Measurements from ENCODE around the gene TSPAN3. TPM values are rescaled to one million over a fixed set of nuclear protein-coding genes. Genes with fewer than 3 reads are reported as not detected.

TSPAN3 gene
- total and polyA plus RNA-seq, 8 donors, result 319 to 645 (median 360) TPM

DNA sequence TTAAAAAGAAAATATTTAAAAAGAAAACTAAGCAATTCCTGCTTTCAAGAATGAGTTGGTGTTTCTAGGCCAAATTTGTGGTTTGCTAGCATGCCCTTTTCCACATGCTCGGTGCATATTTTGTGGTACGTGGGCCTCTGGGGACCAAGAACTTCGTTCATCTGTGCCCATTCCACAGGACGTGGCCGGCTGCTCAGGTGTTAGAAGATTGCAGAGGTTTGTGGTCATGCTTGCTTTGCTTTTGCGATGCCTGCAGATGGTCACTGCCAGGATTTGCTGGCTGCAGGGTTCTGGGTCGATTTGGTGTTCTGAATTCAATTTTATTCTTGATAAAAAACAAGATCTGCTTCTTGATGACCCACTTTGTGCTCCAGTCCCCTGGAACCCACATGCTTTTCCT lies 68.5 kb downstream of the TSPAN3 start:
- no peak for ATAC-seq
- H3K27ac ChIP-seq, result peak overlapping the region; percentile 39 to 92
- peaks cover 5 to 68% of the 10 kb centered on the region in 2 donors for H3K4me1 ChIP-seq
- H3K9me3 ChIP-seq, result no peaks in the 10 kb centered on the region
- intact Hi-C loops (cut with DNase I), result no loop called here
- no peak for DNase-seq
- no peak overlapping the region for H3K4me3 ChIP-seq
- no peaks in the 10 kb centered on the region for H3K27me3 ChIP-seq
- TF ChIP-seq, protein P1, sequence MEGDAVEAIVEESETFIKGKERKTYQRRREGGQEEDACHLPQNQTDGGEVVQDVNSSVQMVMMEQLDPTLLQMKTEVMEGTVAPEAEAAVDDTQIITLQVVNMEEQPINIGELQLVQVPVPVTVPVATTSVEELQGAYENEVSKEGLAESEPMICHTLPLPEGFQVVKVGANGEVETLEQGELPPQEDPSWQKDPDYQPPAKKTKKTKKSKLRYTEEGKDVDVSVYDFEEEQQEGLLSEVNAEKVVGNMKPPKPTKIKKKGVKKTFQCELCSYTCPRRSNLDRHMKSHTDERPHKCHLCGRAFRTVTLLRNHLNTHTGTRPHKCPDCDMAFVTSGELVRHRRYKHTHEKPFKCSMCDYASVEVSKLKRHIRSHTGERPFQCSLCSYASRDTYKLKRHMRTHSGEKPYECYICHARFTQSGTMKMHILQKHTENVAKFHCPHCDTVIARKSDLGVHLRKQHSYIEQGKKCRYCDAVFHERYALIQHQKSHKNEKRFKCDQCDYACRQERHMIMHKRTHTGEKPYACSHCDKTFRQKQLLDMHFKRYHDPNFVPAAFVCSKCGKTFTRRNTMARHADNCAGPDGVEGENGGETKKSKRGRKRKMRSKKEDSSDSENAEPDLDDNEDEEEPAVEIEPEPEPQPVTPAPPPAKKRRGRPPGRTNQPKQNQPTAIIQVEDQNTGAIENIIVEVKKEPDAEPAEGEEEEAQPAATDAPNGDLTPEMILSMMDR (IDR thresholded peaks at IDR 0.05), result no peak
- H3K36me3 ChIP-seq, result peaks cover 0 to 4% of the 10 kb centered on the region in 2 donors

DNA sequence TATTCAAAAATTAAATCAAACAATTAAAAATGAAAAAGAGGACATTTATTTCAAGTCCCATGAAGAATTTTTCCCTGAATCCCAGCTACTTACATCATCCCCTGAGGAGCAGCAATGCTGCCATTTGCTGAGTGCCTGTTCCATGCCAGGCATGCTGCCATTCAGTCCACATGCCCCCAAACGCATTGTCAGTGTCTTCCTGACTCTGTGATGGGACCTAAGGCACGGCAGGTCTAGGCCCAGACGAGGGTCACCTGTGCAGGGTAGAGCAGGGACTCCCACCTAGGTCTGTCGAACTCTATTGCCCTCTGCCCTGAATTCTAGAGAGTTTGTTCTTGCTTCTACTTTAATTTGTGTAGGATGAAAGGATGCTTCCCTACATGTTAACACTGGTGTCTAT lies 68.9 kb downstream of the TSPAN3 start:
- peaks cover 5 to 72% of the 10 kb centered on the region in 2 donors for H3K4me1 ChIP-seq
- DNase-seq (peak in 1 of 4 donors; percentile 19), ATAC-seq (no peak)
- H3K27me3 ChIP-seq, result no peaks in the 10 kb centered on the region
- H3K36me3 ChIP-seq, result peaks cover 0 to 4% of the 10 kb centered on the region in 2 donors
- H3K4me3 ChIP-seq, result no peak overlapping the region
- TF ChIP-seq, protein P1 (IDR thresholded peaks at IDR 0.05), result no peak
- peak overlapping the region in 1 of 2 donors; percentile 92 for H3K27ac ChIP-seq
- H3K9me3 ChIP-seq, result no peaks in the 10 kb centered on the region
- intact Hi-C loops (cut with DNase I), result no loop called here

DNA sequence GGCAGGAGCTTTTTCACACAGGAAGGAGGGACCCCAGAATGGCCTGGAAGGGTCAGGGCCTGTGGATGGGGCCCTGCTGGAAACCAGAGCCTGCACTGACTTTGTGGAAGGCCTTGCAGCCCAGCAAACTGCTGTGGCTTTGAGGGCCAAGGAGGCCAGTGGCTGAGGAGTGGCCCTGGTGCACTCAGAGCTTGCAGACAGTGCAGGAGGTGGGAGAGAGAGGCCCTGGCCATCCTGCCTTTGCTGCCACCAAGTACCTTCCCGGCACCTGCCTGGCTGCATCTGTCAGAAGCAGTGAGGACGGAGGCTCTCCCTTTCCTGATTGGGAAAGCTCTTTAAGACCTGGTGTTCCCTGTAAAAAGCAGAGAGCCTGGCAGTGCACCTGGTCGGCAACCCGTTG lies 69.6 kb downstream of the TSPAN3 start:
- Histone ChIP-seq H3K4me3 (no peak overlapping the region), H3K36me3 (peaks cover 0 to 4% of the 10 kb centered on the region in 2 donors), H3K9me3 (no peaks in the 10 kb centered on the region), H3K4me1 (peaks cover 5 to 79% of the 10 kb centered on the region in 2 donors), H3K27me3 (no peaks in the 10 kb centered on the region), H3K27ac (peak overlapping the region in 1 of 2 donors; percentile 92)
- intact Hi-C loops (cut with DNase I), result no loop called here
- TF ChIP-seq, protein P1 (IDR thresholded peaks at IDR 0.05), result no peak
- no peak for ATAC-seq
- DNase-seq, result no peak

DNA sequence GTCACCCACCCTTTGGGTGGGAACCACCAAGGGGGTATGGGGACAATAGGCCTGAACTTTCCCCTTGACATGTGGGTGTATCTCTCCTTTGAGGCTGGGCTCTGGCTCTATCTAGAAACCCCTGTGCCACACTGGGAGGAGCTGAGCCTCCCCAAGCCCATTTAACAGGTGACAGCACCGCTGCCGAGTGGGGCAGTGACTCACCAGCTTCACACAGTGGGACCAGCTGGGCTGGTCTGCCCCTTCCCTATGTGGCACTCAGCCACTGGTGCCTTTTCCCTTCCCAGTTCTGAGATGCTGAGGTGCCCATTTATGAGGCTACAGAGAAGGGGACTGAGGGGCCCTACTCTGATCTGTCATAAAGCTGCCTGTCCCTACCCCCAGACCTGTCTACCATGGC lies 70.9 kb downstream of the TSPAN3 start:
- intact Hi-C loops (cut with DNase I), result no loop called here
- peaks cover 5 to 85% of the 10 kb centered on the region in 2 donors for H3K4me1 ChIP-seq
- TF ChIP-seq, protein P1 (IDR thresholded peaks at IDR 0.05), result no peak
- no peak for DNase-seq
- no peaks in the 10 kb centered on the region for H3K9me3 ChIP-seq
- H3K27me3 ChIP-seq, result no peaks in the 10 kb centered on the region
- no peak overlapping the region for H3K4me3 ChIP-seq
- H3K36me3 ChIP-seq, result peaks cover 0 to 4% of the 10 kb centered on the region in 2 donors
- H3K27ac ChIP-seq, result peak overlapping the region in 1 of 2 donors; percentile 51
- no peak for ATAC-seq

DNA sequence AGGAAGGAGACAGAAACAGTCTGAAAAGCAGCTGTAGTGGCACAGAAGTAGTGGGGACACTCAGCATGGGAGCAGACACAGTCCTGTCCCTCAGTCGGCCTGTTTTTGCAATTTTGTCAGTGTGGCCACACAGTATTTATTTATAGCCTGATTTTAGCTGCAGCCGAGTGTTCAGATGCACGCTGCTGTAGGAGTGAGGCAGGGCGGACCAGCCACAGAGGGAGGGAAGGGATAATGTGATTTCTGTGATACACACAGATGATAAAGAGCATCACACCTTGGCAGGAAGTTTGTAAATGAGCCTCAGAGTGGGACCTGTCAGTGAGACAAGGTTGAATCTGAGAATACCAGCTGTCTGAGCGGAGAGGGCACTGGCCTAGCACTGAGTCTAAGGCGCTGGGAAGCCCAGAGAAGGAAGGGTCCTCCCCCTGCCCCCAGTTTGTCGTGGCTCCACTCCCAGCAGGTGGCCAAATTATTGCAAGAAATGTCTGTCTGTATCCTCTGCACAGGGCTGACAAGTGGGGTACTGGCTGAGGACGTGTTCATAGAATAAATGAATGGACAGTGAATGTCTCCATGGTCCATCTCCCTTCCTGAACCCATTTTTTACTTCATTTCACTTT lies 72.1 kb downstream of the TSPAN3 start:
- intact Hi-C loops (cut with DNase I), result no loop called here
- TF ChIP-seq, protein P1 (IDR thresholded peaks at IDR 0.05), result no peak
- ATAC-seq, result no peak
- Histone ChIP-seq H3K4me3 (no peak overlapping the region), H3K27me3 (no peaks in the 10 kb centered on the region), H3K36me3 (peaks cover 0 to 4% of the 10 kb centered on the region in 2 donors), H3K9me3 (no peaks in the 10 kb centered on the region), H3K4me1 (peaks cover 5 to 87% of the 10 kb centered on the region in 2 donors), H3K27ac (peak overlapping the region in 1 of 2 donors; percentile 94)
- DNase-seq, result no peak

Measured in left lung (tissue), 10 donors.